ENCODE measurements around the gene NAT14. TPM values are rescaled to one million over a fixed set of nuclear protein-coding genes. Genes with fewer than 3 reads are reported as not detected.

Gene NAT14
- total and polyA plus RNA-seq, 2 of the 8 experiments (the other 6 are each of a cell fraction or from before 2014, with no cell fraction given), result 47.1 to 71.2 TPM

DNA sequence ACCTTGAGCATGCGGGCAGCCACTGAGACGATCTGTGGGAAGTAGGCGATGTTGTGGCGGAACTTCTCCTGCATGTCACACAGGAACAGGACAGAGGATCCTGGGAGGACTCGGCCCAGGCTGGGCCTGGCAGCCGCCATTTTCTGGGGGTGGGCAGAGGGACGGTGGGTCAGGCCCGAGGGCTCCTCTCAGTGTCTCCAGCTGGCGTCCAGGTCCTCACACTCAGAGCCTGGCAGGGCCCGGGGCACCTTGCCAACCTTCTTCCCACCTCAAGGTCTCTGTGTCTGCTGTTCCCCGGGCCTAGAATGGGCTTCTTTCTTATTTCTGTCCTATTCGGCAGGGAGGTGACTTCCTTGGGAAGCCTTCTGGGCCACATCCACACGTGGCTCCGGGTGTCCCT is 28.6 kb upstream of the NAT14 start:
- Histone ChIP-seq H3K18ac (ENCODE audit: extremely low read depth, low read length) (no peak overlapping the region), H4K91ac (replicated peaks; ENCODE audit: insufficient read length, low read length) (no peak overlapping the region), H3K23me2 (ENCODE audit: low read depth, low read length) (peaks cover 6% of the 10 kb centered on the region; the same call in 1 of the 2 replicates), H4K5ac (ENCODE audit: insufficient read length, low read depth, low read length) (no peak overlapping the region), H2BK12ac (ENCODE audit: low read depth, low read length) (no peak overlapping the region), H3K27me3 (replicated peaks in 1 of 4; ENCODE audit: control insufficient read depth in 3 of 4, extremely low read depth in 1 of 4, insufficient read depth in 3 of 4, low read length in 3 of 4) (peaks cover 4 to 11% (median 11%) of the 10 kb centered on the region in 4 experiments), H3K79me1 (ENCODE audit: low read depth, low read length) (peaks cover 13% of the 10 kb centered on the region), H2BK20ac (ENCODE audit: low read length) (no peak overlapping the region), H4K8ac (ENCODE audit: extremely low read depth, insufficient read depth, low read length) (no peak overlapping the region), H4K20me1 (replicated peaks in 1 of 2; ENCODE audit: control insufficient read depth in 1 of 2, insufficient read depth in 2 of 2, low read length in 2 of 2) (peaks cover 2 to 8% of the 10 kb centered on the region in 2 experiments), H2BK15ac (ENCODE audit: low read length) (no peak overlapping the region), H3K14ac (ENCODE audit: insufficient read length) (no peak overlapping the region), H3K9ac (replicated peaks in 1 of 4; ENCODE audit: extremely low read depth in 1 of 4, low read depth in 3 of 4, low read length in 3 of 4) (no peak overlapping the region), H2BK5ac (ENCODE audit: low read depth, low read length) (no peak overlapping the region), H3K23ac (ENCODE audit: insufficient read length) (no peak overlapping the region), H3K9me3 (ENCODE audit: insufficient read depth in 2 of 2, low read depth in 1 of 2, low read length in 1 of 2) (no peaks in the 10 kb centered on the region), H3K36me3 (ENCODE audit: control insufficient read depth in 2 of 4, insufficient read depth in 4 of 4, low read length in 3 of 4) (peaks cover 0 to 5% (median 0%) of the 10 kb centered on the region in 4 experiments; a peak in 2 of 8 replicates), H3K4me1 (replicated peaks in 1 of 4; ENCODE audit: control insufficient read depth in 3 of 4, insufficient read depth in 4 of 4, low read length in 3 of 4) (peaks cover 0 to 11% (median 4%) of the 10 kb centered on the region in 4 experiments; a peak in 5 of 7 replicates), H3K4ac (replicated peaks; ENCODE audit: insufficient read length, low read depth, low read length) (no peak overlapping the region), H3K4me2 (ENCODE audit: insufficient read depth in 1 of 2, low read depth in 2 of 2, low read length in 2 of 2) (no peak overlapping the region), H3K4me3 (ENCODE audit: extremely low read depth in 1 of 4, insufficient read depth in 2 of 4, low read depth in 3 of 4, low read length in 4 of 4) (no peak overlapping the region), H2AK5ac (ENCODE audit: low read depth, low read length) (no peak overlapping the region), H2AFZ (ENCODE audit: low read length) (no peak overlapping the region), H2BK120ac (replicated peaks; ENCODE audit: low read depth, low read length) (no peak overlapping the region), H3K27ac (ENCODE audit: low read depth, low read length) (no peak overlapping the region), H3K56ac (replicated peaks; ENCODE audit: insufficient read length, low read depth, low read length) (no peak overlapping the region), H3K79me2 (ENCODE audit: control insufficient read depth in 1 of 2, insufficient read depth in 2 of 2, low read length in 2 of 2) (peaks cover 0 to 13% of the 10 kb centered on the region in 2 experiments; a peak in 2 of 4 replicates)
- ChIA-PET CTCF (ENCODE audit: partially characterized antibody) (interaction anchor here (1.5 kb wide), 1 partner anchor 9 kb away, joined by 5 read pairs; no protein-coding TSS in a partner anchor), POLR2A (ENCODE audit: partially characterized antibody) (interaction anchor here (0.7 kb wide), 1 partner anchor 24 kb away, joined by 3 read pairs; no protein-coding TSS in a partner anchor)
- WGBS, 2 experiments (ENCODE audit: extremely low coverage in 1 of 2, insufficient coverage in 1 of 2, insufficient read length in 1 of 2, insufficient replicate concordance in 2 of 2, low coverage in 1 of 2, low lambda C conversion rate in 2 of 2, missing lambda C conversion rate in 1 of 2), result 88% methylated on average over 11 of the region's 14 CpGs; no CpG with 5 or more reads in 1 of the 2 experiments
- no peak for DNase-seq (ENCODE audit: low read depth in 1 of 2, low spot score in 2 of 2)
- no peak for FAIRE-seq
- TF ChIP-seq RNF2 (IDR thresholded peaks at IDR 0.05; ENCODE audit: borderline replicate concordance, low read depth, low read length, missing control alignments, poor library complexity, severe bottlenecking) (no peak), SP2 (IDR thresholded peaks at IDR 0.05; ENCODE audit: low read length) (no peak), ZNF274 (IDR thresholded peaks at IDR 0.05; ENCODE audit: borderline replicate concordance, extremely low read depth, low read length) (no peak), KDM4A (IDR thresholded peaks at IDR 0.05; ENCODE audit: low read depth, low read length, severe bottlenecking) (no peak), RXRA (IDR thresholded peaks at IDR 0.05; ENCODE audit: insufficient read depth, low read depth, low read length) (no peak), CHD1 (IDR thresholded peaks at IDR 0.05; ENCODE audit: low read depth, low read length) (no peak), TAF7 (optimal IDR thresholded peaks at IDR 0.05; ENCODE audit: borderline replicate concordance, low read depth, low read length) (no peak)
- TF ChIP-seq, protein P1, sequence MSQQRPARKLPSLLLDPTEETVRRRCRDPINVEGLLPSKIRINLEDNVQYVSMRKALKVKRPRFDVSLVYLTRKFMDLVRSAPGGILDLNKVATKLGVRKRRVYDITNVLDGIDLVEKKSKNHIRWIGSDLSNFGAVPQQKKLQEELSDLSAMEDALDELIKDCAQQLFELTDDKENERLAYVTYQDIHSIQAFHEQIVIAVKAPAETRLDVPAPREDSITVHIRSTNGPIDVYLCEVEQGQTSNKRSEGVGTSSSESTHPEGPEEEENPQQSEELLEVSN (IDR thresholded peaks at IDR 0.05), result no peak
- TF ChIP-seq, protein P2, sequence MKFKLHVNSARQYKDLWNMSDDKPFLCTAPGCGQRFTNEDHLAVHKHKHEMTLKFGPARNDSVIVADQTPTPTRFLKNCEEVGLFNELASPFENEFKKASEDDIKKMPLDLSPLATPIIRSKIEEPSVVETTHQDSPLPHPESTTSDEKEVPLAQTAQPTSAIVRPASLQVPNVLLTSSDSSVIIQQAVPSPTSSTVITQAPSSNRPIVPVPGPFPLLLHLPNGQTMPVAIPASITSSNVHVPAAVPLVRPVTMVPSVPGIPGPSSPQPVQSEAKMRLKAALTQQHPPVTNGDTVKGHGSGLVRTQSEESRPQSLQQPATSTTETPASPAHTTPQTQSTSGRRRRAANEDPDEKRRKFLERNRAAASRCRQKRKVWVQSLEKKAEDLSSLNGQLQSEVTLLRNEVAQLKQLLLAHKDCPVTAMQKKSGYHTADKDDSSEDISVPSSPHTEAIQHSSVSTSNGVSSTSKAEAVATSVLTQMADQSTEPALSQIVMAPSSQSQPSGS (IDR thresholded peaks at IDR 0.05; ENCODE audit: low read length), result no peak
